Left lobe of liver (tissue), 2 donors: ENCODE measurements around the gene LSM14B. TPM values are rescaled to one million over a fixed set of nuclear protein-coding genes. Genes with fewer than 3 reads are reported as not detected.
"Not testable (repeated sequence)": the region's sequence is repeated elsewhere in the genome, so short reads cannot be mapped to it uniquely, and the experiment has no call there.

Experiments used
- ATAC-seq: fragments of 200-7000 bp; cut with Tn5 transposase; one replicate; pipeline ENCODE4 v1.9.1; 2020; ENCODE audit warnings: mild to moderate bottlenecking, moderate library complexity
- DNase-seq: peaks from one replicate; pipeline ENCODE4 v3.0.0-alpha.2; 2020; ENCODE audit warnings: low spot score
- total RNA-seq: library from RNA; stranded (reverse); gene quantifications from one replicate; pipeline ENCODE4 v1.2.1, GENCODE V29; 2021
- donor health status: DM: no; HTN: no; CAD: no; lungs with moderate emphysema.
- donor health status: DM: no; HTN: yes; CAD: no.

Gene LSM14B
- total RNA-seq: 19.6 TPM

DNA sequence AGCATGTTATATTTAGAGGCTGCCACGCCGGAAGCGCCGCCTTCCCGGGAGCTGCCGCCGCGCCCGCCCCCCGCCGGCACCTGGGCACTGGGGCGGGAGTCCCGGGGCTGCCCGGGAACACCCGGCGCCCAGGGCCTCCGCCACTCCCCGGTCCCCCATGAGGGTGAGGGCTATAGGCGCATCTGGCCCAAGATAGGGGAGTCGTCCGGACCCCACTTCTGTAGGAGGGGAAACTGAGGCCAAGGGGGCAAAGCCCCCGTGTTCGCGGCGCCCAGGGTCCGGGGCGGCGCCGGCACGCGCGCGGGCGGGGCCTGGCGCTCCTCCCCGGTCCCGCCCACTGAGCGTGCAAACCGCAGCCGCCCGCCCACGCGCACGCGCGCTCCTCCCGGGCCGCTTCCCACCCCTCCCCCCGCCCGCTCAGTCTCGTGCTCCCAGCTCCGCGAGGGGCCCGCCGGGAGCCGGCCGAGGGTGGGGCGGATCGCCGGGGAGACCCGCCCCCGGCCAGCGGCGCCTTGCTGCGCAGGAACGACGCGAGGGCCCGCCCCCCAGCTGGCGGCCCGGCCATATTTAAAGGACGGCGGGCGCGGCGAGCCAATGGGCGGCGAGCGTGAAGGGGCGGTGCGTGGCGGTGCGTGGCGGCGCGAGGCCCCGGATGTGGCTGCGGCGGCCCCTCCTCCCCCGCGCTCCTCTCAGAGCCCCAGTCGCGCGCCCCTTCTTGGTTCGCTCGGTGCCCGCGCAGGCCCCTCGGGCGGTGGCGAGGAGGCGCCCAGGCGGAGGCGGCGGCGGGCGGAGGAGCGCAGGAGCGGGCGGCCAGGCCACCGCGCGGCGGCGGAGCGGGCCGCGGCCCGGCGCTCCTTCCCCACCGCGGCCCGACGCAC is at the start of gene LSM14B:
Gene LSM14B (plus strand): TSS at position 700 of the 878 bp plus-strand sequence. CDS start 192 bp downstream, outside the sequence.
- DNase-seq (peak; percentile 98), ATAC-seq (peak; percentile 86)

DNA sequence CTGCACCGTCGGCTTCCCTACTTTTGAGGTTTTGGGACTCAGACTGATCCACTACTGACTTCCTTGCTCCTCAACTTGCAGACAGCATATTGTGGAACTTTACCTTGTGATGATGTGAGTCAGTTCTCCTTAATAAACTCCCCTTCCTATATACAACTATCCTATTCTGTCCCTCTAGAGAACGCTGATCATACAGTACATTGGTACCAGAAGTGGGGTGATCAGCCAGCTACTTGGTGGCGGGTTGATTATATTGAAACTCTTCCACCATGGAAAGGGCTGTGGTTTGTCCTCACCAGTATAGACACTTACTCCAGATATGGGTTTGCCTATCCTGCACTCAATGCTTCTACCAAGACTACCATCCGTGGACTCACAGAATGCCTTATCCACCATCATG is 49.0 kb upstream of the LSM14B start:
- ATAC-seq (no peak), DNase-seq (no peak)

DNA sequence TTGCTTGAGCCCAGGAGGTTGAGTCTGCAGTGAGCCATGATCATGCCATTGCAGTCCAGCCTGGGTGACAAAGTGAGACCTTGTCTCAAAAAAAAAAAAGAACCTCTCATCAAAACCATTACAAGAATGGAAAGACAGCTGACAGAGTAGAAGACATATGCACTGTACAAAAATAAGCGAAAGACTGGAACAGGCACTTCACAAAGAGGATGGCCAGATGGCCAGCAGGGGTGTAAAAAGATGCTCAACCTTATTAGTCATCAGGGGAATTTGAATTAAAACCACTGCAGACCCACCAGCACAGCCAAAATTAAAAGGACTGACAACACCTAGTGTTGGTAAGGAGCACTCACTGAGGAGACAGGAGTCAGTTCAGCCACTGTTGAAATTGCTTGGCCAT is 43.1 kb upstream of the LSM14B start:
- DNase-seq (no peak), ATAC-seq (no peak)

DNA sequence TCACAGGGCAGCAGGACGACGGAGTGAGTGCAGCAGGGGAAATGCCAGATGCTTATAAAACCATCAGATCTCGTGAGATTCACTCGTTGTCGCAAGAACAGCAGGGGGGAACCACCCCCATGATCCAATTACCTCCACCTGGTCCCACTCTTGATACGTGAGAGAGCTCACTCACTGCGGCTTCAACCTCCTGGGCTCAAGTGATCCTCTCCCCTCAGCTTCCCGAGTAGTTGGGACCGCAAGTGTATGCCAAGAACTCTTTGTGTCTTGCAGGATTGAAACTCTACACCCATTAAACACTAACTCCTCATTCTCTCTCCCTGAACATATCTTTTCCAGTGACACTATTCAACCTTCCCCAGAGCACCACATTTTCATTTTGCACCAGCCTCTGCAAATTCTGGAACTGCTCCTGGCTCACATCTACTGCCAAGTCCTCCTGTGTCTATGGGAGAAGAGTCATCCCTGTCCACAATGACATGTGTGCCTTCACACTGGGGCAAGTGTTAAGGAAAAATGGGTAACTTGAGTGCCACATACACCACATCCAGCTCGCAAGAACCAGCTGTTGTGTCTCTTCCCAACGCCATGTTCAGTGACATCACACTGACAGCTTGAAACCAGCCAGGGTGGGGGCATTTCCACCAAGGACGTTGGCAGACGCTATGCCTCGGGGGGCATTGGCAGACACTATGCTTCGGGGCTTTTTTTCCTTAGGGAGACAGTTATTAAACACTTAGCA is 41.9 kb upstream of the LSM14B start:
- DNase-seq: no peak
- no peak for ATAC-seq

DNA sequence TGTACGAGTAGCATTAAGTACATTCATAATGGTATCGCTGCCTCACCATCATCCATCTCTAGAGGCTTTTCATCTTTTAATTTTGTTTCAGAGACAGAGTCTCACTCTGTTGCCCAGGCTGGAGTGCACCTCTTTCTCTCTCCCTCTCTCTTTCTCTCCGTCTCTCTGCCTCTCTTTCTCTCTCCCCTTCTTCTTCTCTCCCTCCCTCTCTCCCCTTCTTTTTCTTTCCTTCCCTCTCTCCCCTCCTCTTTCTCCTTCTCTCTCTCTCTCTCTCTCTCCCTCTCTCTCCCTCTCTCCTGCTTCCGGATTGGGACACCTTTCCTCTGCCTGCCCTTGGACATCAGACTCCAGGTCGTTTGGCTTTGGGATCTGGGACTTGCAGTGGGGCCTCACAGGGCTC is 39.0 kb upstream of the LSM14B start:
- ATAC-seq (no peak), DNase-seq (no peak)

DNA sequence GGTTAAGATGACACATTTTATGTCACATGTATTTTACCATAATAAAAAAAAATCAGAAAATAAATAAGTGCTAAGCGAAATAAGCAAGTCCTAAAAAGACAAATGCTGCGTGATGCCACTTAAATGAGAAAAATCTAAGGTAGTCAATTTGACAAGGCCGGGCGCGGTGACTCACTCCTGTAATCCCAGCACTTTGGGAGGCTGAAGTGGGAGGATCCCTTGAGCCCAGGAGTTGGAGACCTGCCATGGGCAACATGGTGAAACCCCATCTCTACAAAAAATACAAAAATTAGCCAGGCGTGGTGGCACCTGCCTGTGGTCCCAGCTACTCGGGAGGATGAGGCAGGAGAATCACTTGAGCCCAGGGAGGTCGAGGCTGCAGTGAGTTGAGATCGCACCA is 38.1 kb upstream of the LSM14B start:
- not testable (repeated sequence) for DNase-seq, ATAC-seq

DNA sequence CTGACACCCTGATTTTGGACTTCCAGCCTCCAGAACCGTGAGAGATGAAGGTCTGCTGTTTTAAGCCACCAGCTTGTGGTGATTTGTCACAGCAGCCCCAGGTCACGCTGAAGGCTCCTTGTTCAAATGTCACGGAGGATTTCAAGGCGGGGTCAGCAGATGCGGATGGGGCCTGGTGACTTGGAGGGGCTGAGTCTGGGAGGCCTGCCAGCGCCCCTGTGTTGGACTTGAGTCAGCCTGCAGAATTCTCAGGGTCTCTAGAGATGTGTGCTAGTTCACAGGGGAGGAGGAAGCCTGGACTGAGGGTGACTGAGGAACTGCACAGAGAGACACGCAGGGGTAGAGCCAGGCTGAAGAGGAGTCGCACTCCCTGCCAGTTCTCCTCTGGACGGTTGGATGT is 37.1 kb upstream of the LSM14B start:
- ATAC-seq (no peak), DNase-seq (no peak)

DNA sequence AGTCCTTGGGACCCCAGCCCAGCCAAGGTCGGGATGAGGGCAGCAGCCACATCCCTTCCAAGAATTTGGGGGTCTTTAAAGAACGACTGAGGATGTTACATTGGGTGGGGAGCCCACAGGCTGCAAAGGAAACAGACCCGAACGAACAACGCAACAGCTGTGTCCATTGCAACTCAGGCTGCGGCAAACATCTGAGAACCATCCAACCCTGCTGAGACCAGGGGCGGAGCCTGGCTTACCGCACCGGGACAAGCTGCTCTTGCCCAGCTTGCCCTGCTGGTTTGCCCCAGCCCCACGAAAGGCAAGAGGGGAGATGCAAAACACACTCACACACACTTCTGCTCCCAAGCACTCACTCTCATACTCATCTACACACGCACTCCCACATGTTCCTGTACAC is 35.0 kb upstream of the LSM14B start:
- no peak for DNase-seq

DNA sequence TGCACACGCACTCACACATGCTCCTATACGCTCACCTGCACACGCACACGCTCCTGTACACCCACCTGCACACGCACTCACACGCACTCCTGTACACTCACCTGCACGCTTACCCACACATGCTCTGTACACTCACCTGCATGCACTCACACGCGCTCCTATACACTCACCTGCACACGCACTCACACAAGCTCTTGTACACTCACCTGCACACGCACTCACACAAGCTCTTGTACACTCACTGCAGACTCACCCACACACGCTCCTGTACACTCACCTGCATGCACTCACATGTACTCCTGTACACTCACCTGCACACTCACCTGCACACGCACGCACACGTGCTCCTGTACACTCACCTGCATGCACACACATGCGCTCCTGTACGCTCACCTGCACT is 34.6 kb upstream of the LSM14B start:
- DNase-seq: no peak
- ATAC-seq: no peak

More for the DNA sequence above, 35.0 kb upstream of the LSM14B start:
- no peak for ATAC-seq

DNA sequence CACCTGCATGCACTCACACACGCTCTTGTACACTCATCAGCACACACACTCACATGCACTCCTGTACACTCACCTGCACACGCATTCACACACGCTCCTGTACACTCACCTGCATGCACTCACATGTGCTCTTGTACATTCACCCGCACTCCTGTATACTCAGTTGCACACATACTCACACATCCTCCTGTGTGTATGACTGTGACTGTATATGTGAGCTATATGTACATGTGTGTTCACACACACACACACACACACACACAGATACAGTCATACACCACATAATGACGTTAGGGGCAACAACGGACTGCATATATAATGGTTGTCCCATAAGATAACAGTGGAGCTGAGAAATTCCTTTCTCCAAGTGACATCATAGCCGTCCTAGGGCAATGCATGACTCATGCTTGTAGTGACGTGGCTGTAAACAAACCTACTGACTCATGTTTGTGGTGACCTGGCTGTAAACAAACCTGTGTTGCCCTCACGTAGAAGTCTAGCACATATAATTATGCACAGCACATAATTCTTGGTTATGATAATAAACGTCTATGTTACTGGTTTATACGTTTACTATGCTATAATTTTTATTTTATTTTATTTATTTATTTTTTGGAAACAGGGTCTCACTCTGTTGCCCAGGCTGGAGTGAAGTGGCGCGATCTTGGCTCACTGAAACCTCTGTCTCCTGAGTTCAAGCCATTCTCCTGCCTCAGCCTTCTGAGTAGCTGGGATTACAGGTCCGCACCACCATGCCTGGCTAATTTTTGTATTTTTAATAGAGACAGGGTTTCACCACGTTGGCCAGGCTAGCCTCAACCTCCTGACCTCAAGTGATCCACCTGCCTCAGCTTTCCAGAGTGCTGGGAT is 33.8 kb upstream of the LSM14B start:
- ATAC-seq: no peak
- DNase-seq: no peak

DNA sequence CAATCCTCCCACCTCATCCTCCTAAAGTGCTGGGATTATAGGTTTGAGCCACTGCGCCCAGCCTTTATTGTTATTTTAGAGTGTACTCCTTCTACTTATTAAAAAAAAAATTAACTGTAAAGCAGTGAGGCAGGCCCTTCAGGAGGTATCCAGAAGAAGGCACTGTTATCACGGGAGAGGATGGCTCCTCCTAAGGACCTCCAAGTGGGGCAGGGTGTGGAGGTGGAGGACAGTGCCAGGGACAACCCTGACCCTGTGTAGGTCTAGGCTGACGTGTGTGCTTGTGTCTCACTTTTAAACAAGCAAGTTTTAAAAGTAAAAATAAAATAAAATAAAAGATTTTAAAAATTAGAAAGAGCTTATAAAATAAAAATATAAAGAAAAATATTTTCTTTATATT is 32.9 kb upstream of the LSM14B start:
- no peak for ATAC-seq
- no peak for DNase-seq

DNA sequence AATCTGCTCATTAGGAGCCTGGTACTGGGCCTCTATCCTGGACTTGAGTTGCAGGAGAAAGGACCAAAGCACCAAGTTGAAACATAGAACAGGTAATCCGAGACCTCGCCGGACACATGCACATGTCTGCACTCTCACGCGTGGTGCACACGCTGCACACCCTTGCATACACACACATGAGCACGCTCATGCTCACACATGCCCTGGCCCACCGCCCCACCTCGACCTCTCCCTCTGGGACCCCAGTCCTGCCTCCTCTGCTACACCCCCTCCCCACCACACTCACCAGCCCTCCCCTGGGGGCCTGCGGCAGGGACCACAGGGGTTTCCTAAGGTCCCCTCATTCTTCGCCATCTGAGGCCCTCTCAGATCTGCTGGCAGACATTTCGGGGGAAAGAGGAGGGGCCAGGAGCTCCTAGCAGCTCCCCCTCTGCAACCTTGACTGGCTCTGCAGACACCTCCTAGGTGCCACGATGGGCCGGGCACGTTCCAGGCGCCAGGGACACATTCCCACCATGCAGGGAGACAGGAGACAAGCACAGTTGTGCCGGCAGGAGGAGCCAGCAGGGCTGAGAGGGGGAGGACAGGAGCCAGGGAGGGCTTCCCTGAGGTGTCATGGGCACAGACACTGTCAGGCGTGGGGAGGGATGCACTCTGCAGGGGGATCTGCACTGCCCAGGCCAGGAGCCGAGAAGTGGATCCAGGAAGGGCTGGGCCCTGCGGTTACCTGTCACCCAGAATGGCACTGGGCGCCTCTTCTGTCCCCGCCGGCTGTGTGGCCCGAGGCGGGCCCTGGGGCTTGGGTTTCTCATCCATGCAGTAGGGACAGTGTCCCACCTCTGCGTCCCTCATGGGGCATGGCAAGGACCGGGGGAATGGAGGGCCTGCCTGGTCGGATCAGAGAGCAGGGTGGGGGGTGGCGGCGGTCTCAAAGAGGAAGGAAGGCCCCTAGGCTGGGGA is 25.6 kb upstream of the LSM14B start:
- no peak for DNase-seq

DNA sequence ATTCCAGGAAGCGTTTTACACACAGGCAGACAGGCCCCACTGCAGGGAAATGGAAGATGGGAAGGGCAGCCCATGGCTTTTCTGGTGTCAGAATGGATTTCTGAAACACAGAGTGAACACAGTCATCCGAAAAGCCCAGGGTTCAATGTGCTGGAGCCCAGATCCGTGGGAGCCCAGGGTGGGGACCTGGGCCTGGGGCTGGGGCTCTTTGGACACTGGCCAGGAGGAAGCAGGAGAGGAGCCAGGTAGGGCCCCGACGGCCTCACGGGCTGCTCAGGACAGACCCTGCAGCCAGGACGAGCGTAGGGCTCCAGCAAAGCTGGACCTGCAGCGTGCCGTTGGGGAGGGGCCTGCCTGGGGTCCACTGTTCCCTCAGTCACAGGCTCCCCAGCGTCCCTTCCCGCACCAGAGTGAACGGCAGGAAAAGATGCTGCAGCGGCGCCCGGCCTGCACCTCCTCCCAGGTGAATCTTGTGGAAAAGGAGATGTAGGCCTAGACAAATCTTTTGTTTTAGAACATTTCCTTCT is 24.3 kb upstream of the LSM14B start:
- no peak for DNase-seq
- no peak for ATAC-seq

More for the DNA sequence above, 25.6 kb upstream of the LSM14B start:
- ATAC-seq: no peak

DNA sequence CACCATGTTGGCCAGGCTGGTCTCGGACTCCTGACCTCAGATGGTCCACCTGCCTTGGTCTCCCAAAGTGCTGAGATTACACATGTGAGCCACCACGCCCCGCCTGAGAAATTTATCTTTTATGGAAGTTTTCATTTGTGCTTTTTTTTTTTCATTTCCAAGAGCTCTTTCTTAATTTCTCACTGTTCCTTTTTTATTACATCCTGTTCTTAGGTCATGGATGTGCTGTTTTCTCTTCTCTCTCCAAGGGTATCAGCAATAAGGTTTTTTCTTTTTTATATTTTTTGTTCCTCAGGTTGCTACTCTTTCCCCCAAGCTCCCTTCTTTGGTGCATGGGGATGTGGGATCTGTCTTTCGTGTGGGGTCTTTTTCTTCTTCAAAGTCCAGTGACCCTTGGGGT is 21.2 kb upstream of the LSM14B start:
- ATAC-seq (no peak), DNase-seq (no peak)

DNA sequence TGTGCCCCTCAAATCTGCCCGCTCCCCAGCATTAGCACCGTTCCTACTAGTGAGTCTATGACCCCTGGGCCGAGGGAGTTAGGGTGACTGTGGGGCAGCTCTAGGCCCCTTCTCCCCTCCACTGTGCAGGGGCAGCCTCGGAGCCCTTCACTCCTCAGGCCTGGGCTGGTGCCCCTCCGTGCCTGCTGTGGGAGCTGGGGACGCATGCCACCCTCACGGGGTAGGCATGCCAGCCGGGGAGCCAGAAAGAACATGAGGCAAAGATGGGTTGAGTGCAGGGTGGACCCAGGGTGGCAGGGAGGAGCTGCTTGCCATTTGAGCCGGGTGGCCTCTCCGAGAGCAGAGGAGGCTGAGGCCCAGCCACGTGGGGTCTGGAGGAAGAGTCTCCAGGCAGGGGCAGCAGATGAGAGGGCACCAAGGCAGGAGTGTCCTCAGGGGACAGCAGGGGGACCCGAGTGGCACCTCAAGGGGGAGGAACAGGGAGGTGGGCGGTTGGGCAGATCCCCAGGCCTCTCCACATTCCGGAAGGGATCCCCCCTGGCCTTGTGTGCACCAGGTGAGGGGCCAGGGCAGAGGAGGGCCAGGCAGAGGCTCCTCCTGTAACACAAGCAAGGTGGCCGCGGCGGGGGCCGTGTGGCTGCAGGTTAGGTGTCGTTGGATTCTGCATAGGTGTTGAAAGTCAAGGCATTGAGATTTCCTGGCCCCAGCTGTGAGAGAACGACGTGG is 18.6 kb upstream of the LSM14B start:
- ATAC-seq (no peak), DNase-seq (no peak)

DNA sequence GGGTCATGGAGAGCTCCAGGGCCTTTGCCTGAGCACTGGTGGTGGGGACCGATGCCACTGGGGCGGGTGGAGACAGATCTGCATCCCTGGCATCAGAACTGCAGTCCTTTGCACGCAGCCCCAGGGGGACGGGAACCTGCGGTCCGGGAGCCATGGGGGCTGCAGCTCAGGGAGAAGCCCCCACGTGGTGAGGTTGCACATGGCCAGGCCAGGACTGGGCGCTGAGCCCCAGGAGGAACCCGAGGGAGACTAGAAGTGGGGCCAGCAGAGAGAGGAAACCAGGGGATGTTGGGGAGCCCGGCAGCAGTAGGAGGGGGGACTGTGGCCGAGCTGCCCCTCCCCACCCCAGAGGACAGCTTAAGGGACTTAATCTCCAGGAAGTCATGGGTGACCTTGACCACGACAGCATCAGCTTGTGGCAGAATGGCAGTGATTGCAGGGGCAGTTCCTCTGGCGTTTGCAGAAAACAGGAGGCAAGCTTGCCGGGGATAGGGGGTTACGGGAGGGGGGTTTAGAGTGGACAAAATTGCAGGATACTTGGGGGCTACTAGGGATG is 18.0 kb upstream of the LSM14B start:
- no peak for DNase-seq
- ATAC-seq: no peak

DNA sequence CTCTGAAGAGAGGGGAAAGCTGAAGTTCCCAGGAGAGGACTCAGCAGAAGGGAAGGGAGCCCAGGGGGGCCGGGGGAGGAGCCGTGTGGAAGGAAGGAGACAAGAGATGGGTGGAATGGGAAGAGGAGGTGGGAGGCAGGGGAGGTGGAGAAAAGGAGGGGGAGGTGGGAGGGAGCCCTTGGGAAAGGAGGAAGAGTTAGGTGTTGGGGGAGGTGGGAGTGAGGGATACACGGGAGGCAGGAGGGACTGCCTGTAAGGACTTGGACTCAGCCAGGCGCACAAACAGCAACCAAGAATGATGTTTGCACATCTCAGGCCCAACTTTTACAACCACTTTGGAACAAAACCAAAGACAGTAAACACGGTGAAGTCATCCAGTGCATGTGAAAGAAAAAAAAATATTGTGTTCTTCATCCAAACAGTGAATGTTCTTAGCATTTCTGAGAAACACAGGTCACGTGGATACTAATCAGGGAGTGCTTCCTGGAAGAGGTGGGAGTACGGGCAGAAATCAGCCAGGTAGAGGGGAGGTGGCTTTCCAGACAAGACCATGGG is 17.4 kb upstream of the LSM14B start:
- no peak for DNase-seq
- no peak for ATAC-seq

DNA sequence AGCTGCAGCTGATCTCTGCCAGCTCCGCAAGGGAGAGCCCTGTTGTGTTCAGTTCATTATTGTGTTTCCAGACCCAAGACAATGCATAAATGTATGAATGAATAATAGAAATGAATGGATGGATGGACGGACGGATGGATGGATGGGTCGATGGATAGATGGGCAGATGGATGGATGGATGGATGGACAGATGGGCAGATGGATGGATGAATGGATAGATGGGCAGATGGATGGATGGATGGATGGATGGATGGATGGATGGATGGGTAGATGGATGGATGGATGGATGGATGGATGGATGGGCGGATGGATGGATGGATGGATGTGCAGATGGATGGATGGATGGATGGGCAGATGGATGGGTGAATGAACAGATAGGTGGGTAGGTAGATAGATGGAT is 16.7 kb upstream of the LSM14B start:
- DNase-seq (no peak), ATAC-seq (no peak)
